VCaP (cell line): ENCODE results near the gene DDX55.
"Not testable (repeated sequence)": the region's sequence is repeated elsewhere in the genome, so short reads cannot be mapped to it uniquely, and the experiment has no call there.

Experiments
- H3K27ac ChIP-seq: fragments of 450-650 bp; 2 replicates; pipeline ENCODE4 v1.5.1; 2017
- TF ChIP-seq, protein P1 (sequence below): fragments of 450-650 bp; conservative IDR thresholded peaks from 2 replicates; pipeline ENCODE4 v1.5.1; 2017; ENCODE audit warnings: mild to moderate bottlenecking, moderate library complexity

Gene DDX55

DNA sequence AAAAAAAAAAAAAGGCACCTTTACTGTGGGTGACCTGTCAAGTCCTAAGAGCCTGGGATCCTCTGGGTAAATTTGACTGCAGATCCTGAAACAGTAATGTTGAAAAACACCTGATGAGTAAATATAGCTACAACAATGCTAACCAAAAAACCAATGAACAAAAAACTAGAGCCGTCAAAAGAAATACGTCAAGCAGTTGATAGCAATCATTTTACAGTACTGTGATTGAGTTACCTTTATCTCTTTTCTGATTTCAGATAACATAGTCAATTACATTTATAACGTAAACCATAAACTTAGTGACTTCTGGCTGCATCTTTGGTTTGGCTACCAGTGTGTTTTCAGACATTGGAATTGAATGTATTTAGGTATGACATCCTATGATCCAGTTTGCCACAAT, 23.7 kb upstream of the DDX55 start:
- H3K27ac ChIP-seq: no peak overlapping the region; the same call in 1 of the 2 replicates
- TF ChIP-seq, protein P1, sequence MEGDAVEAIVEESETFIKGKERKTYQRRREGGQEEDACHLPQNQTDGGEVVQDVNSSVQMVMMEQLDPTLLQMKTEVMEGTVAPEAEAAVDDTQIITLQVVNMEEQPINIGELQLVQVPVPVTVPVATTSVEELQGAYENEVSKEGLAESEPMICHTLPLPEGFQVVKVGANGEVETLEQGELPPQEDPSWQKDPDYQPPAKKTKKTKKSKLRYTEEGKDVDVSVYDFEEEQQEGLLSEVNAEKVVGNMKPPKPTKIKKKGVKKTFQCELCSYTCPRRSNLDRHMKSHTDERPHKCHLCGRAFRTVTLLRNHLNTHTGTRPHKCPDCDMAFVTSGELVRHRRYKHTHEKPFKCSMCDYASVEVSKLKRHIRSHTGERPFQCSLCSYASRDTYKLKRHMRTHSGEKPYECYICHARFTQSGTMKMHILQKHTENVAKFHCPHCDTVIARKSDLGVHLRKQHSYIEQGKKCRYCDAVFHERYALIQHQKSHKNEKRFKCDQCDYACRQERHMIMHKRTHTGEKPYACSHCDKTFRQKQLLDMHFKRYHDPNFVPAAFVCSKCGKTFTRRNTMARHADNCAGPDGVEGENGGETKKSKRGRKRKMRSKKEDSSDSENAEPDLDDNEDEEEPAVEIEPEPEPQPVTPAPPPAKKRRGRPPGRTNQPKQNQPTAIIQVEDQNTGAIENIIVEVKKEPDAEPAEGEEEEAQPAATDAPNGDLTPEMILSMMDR: no peak

DNA sequence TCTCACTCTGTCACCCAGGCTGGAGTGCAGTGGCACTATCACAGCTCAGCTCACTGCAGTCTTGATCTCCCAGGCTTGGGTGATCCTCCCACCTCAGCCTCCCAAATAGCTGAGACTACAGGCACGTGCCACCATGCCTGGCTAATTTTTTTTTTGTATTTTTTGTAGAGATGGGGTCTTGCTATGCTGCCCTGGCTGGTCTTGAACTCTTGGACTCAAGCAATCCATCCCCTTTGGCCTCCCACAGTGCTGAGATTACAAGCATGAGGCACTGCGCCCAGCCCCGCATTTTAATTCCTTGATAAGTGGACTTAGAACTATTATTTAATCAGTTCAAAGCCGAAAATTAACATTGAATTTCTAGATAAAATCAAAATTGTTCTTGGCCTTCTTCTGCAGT, 23.1 kb upstream of the DDX55 start:
- H3K27ac ChIP-seq: not testable (repeated sequence)

DNA sequence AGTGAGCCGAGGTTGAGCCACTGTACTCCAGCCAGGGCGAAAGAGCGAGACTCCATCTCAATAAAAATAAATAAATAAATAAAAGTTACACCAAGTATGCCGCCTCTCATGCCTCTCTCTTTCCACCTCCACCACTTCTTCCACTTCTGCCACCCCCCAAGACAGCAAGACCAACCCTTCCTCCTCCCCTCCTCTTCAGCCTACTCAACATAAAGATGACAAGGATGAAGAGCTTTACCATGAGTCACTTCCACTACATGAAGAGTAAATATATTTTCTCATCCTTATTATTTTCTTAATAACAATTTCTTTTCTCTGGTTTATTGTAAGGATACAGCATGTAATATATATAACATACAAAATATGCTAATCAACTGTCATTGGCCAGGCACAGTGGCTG, 21.1 kb upstream of the DDX55 start:
- TF ChIP-seq, protein P1: no peak

DNA sequence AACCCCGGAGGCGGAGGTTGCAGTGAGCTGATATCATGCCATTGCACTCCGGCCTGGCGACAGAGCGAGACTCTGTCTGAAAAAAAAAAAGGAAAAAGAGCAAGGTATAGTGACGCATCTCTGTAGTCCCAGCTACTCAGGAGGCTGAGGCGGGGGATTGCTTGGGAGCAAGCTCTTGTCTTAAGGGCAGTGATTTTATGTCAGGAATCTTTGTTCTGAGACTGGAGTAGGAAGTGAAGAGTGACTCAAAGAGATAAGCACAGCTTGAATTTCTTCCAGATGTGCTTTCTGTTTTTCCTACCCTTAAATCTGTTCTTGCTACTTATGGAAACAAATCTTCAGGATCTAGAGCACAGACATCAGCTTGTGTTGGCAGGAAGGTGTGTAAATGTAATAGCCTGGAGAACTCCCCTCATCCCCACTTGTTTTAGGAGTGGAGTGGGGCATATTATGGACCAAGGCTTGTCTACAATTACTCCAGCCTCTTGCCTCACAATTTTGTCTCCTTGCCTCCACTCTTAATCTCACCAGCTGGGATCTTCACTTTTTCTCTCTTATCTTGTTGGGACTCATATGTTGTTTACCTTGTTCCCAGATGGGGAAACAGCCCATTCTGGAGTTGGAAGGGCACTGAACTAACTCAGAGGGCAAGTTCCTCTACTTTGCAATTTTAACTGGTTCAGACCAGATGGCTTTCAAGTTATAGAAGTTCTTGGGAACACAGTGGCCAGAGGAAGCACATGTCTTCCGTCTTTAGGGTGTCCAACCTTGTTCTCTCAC, 10.0 kb upstream of the DDX55 start:
- H3K27ac ChIP-seq: no peak overlapping the region
- TF ChIP-seq, protein P1: no peak

More for the DNA sequence above, 21.1 kb upstream of the DDX55 start:
- no peak overlapping the region for H3K27ac ChIP-seq

GRCh38 chr12:123595729-123596128, 6.2 kb upstream of the DDX55 start:
- TF ChIP-seq, protein P1: no peak
- no peak overlapping the region for H3K27ac ChIP-seq

DNA sequence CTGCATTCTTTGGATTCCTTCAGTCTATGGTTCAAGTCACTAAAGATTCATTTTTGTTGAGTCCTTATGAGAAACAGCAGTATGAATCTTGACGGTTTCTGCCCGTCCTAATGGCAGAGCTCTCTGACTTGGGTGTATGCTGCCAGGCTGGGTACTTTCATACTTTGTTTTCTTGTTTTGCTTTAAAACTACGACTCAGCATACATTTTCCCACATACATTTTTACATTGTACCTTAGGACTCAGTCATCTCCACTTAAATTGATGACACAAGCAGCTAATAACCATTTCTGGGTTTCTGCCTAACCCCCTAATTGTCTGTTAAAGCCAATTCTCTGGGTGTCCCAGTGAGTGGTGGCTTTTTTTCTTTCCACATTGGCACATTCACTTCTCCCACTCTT, 4.8 kb upstream of the DDX55 start:
- H3K27ac ChIP-seq: no peak overlapping the region
- TF ChIP-seq, protein P1: no peak

- TF ChIP-seq, protein P1: no peak
Observed at GRCh38 chr12:123598522-123598921, 3.4 kb upstream of the DDX55 start.

DNA sequence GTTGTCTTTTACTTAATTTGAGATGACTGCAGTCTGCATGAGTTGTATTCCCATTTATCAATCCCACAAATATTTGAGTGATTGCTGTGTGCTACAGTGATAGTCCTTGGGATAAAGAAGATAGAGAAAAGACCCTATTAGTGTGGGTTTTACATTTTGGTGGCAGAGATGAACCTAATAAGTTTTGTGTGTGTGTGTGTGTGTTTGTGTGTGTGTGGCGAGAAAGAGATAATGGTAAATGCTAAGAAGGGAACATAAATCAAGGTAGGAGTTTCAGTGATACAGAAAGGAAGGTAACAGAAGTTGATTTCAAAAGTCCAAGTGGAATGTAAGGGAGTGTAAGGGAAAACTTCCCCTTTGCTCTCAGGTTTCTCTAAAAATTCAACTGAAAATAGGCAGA, 2.6 kb upstream of the DDX55 start:
- H3K27ac ChIP-seq: no peak overlapping the region
- TF ChIP-seq, protein P1: no peak

More at GRCh38 chr12:123598522-123598921, 3.4 kb upstream of the DDX55 start:
- no peak overlapping the region for H3K27ac ChIP-seq
